ENCODE measurements around the gene LRP1B.

- no peak for TF ChIP-seq POLR2AphosphoS5 (IDR thresholded peaks at IDR 0.05)
- TF ChIP-seq POLR2A (IDR thresholded peaks at IDR 0.05; ENCODE audit: low read depth), result no peak
- TF ChIP-seq CTCF (IDR thresholded peaks at IDR 0.05), result no peak
- TF ChIP-seq EP300 (IDR thresholded peaks at IDR 0.05), result no peak
These were observed 1947.6 kb downstream of the LRP1B start for GRCh38 chr2:140183056-140183765.

Data from esophagus muscularis mucosa (tissue), 4 donors.